ENCODE measurements around the gene DIPK2A.

DNA sequence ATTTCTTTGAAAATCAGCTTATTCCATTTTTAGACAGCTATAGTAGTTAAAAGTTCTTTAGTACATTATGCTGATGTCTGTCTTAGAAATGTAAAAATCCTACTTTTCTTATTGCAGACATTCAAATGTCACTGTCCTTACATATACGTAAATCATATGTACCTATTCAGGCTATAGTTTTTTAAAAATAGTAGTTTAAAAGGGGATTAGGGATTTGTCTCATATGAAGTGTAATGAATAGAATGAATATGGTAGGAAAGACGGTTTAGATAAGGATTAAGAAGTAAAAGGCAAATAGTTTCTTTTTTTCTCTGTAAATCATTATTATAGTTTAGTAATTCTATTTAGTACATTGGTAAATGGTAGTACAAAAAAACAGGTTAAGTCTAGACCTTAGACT lies 7.4 kb downstream of the DIPK2A start:
- no peak for TF ChIP-seq POLR2A (IDR thresholded peaks at IDR 0.05; ENCODE audit: low read depth)
- TF ChIP-seq, protein P1, sequence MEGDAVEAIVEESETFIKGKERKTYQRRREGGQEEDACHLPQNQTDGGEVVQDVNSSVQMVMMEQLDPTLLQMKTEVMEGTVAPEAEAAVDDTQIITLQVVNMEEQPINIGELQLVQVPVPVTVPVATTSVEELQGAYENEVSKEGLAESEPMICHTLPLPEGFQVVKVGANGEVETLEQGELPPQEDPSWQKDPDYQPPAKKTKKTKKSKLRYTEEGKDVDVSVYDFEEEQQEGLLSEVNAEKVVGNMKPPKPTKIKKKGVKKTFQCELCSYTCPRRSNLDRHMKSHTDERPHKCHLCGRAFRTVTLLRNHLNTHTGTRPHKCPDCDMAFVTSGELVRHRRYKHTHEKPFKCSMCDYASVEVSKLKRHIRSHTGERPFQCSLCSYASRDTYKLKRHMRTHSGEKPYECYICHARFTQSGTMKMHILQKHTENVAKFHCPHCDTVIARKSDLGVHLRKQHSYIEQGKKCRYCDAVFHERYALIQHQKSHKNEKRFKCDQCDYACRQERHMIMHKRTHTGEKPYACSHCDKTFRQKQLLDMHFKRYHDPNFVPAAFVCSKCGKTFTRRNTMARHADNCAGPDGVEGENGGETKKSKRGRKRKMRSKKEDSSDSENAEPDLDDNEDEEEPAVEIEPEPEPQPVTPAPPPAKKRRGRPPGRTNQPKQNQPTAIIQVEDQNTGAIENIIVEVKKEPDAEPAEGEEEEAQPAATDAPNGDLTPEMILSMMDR (IDR thresholded peaks at IDR 0.05), result no peak

All from esophagus muscularis mucosa (tissue), 3 donors.